H1 (cell line): ENCODE measurements around the gene RARB. TPM values are rescaled to one million over a fixed set of nuclear protein-coding genes. Genes with fewer than 3 reads are reported as not detected.

Experiments used
- CTCF ChIA-PET: fragments of 300-600 bp; sonication (Branson Sonifier 250); formaldehyde crosslinking; loops from one replicate; lab custom pipeline; 2021; ENCODE audit not compliant: partially characterized antibody; lab: Charles Lee
- POLR2A ChIA-PET: fragments of 300-600 bp; sonication (Branson Sonifier 250); formaldehyde crosslinking; loops from one replicate; lab custom pipeline; 2021; ENCODE audit warnings: inconsistent platforms; ENCODE audit not compliant: partially characterized antibody; lab: Charles Lee
- DNase-seq, 2 experiments: peaks; one replicate each; pipeline versions ENCODE4 v3.0.0 to v3.0.0-alpha.2; 2010 to 2022; ENCODE audit warnings: low spot score in 2 of 2, low read depth in 1 of 2, mixed read lengths in 1 of 2
- FAIRE-seq: peaks from 2 replicates; lab custom pipeline; 2011; peaks lifted over from hg19 to GRCh38; lab: Jason Lieb, UNC
- H2AFZ ChIP-seq: 2 replicates; pipeline ENCODE4 v1.8.1; 2012; ENCODE audit warnings: low read length, inconsistent platforms
- H2AK5ac ChIP-seq: 2 replicates; pipeline ENCODE4 v1.6.1; 2013; ENCODE audit warnings: low read depth, low read length
- H2BK120ac ChIP-seq: replicated peaks from 2 replicates; pipeline ENCODE3; 2013; ENCODE audit warnings: low read depth, low read length, inconsistent platforms
- H2BK12ac ChIP-seq: 2 replicates; pipeline ENCODE4 v1.6.1; 2013; ENCODE audit warnings: low read depth, low read length
- H2BK15ac ChIP-seq: 2 replicates; pipeline ENCODE4 v1.6.1; 2013; ENCODE audit warnings: low read length
- H2BK20ac ChIP-seq: 2 replicates; pipeline ENCODE4 v1.6.1; 2013; ENCODE audit warnings: low read length
- H2BK5ac ChIP-seq: 2 replicates; pipeline ENCODE4 v1.6.1; 2013; ENCODE audit warnings: low read depth, low read length
- H3K14ac ChIP-seq: 2 replicates; pipeline ENCODE4 v1.6.1; 2013; ENCODE audit warnings: inconsistent platforms; ENCODE audit not compliant: insufficient read length
- H3K18ac ChIP-seq: 2 replicates; pipeline ENCODE4 v1.6.1; 2013; ENCODE audit warnings: low read length; ENCODE audit errors: extremely low read depth
- H3K23ac ChIP-seq: 2 replicates; pipeline ENCODE4 v1.6.1; 2013; ENCODE audit warnings: inconsistent platforms; ENCODE audit not compliant: insufficient read length
- H3K23me2 ChIP-seq: 2 replicates; pipeline ENCODE4 v1.6.1; 2013; ENCODE audit warnings: low read depth, low read length
- H3K27ac ChIP-seq: 2 replicates; pipeline ENCODE4 v1.6.1; 2011; ENCODE audit warnings: low read depth, low read length, inconsistent platforms
- H3K27me3 ChIP-seq, 4 experiments: replicated peaks in 1 of 4; 1 replicate in 1 of 4; 2 replicates in 3 of 4; pipeline versions ENCODE4 v1.6.1 to v1.8.1; 2011 to 2013; ENCODE audit warnings: low read length in 3 of 4, mild to moderate bottlenecking in 3 of 4, inconsistent platforms in 2 of 4, mixed read lengths in 2 of 4, moderate library complexity in 1 of 4; ENCODE audit not compliant: control insufficient read depth in 3 of 4, insufficient read depth in 3 of 4; ENCODE audit errors: extremely low read depth in 1 of 4
- H3K36me3 ChIP-seq, 4 experiments: 2 replicates each; pipeline versions ENCODE4 v1.6.1 to v1.8.1; 2011 to 2013; ENCODE audit warnings: mild to moderate bottlenecking in 4 of 4, low read length in 3 of 4, moderate library complexity in 2 of 4, control low read depth in 1 of 4, inconsistent platforms in 1 of 4; ENCODE audit not compliant: insufficient read depth in 4 of 4, control insufficient read depth in 2 of 4
- H3K4ac ChIP-seq: replicated peaks from 2 replicates; pipeline ENCODE3; 2013; ENCODE audit warnings: low read length, low read depth, mixed read lengths, inconsistent platforms; ENCODE audit not compliant: insufficient read length
- H3K4me1 ChIP-seq, 4 experiments: replicated peaks in 1 of 4; 1 replicate in 1 of 4; 2 replicates in 3 of 4; pipeline versions ENCODE4 v1.6.1 to v1.8.1; 2011 to 2013; ENCODE audit warnings: low read length in 3 of 4, inconsistent platforms in 2 of 4, mixed read lengths in 1 of 4; ENCODE audit not compliant: insufficient read depth in 4 of 4, control insufficient read depth in 3 of 4
- H3K4me2 ChIP-seq, 2 experiments: 2 replicates each; pipeline versions ENCODE4 v1.6.1 to v1.8.1; 2011 to 2013; ENCODE audit warnings: low read depth in 2 of 2, low read length in 2 of 2, control low read depth in 1 of 2, inconsistent platforms in 1 of 2, mild to moderate bottlenecking in 1 of 2; ENCODE audit not compliant: insufficient read depth in 1 of 2
- H3K4me3 ChIP-seq, 4 experiments: fragments of 200-600, 300-600 bp in 1 of 4; sonication (generic), shearing (Covaris generic), sonication (Bioruptor Twin) in 1 of 4; 2 replicates each; pipeline versions ENCODE4 v1.5.1 to v1.8.1; 2011 to 2016; ENCODE audit warnings: low read length in 4 of 4, low read depth in 3 of 4, control low read depth in 2 of 4, inconsistent platforms in 2 of 4, mild to moderate bottlenecking in 2 of 4, mixed read lengths in 1 of 4, moderate library complexity in 1 of 4; ENCODE audit not compliant: insufficient read depth in 2 of 4; ENCODE audit errors: extremely low read depth in 1 of 4
- H3K56ac ChIP-seq: replicated peaks from 2 replicates; pipeline ENCODE3; 2013; ENCODE audit warnings: low read depth, mild to moderate bottlenecking, mixed read lengths, low read length, inconsistent platforms; ENCODE audit not compliant: insufficient read length
- H3K79me1 ChIP-seq: 2 replicates; pipeline ENCODE4 v1.6.1; 2013; ENCODE audit warnings: low read depth, low read length, control low read depth
- H3K79me2 ChIP-seq, 2 experiments: 2 replicates each; pipeline versions ENCODE4 v1.6.1 to v1.8.1; 2012 to 2013; ENCODE audit warnings: low read length in 2 of 2, mild to moderate bottlenecking in 2 of 2, inconsistent platforms in 1 of 2; ENCODE audit not compliant: insufficient read depth in 2 of 2, control insufficient read depth in 1 of 2
- H3K9ac ChIP-seq, 4 experiments: replicated peaks in 1 of 4; 1 replicate in 1 of 4; 2 replicates in 3 of 4; pipeline versions ENCODE4 v1.6.1 to v1.8.1; 2011 to 2013; ENCODE audit warnings: low read depth in 3 of 4, low read length in 3 of 4, control low read depth in 2 of 4, mild to moderate bottlenecking in 2 of 4, moderate library complexity in 2 of 4, inconsistent platforms in 1 of 4; ENCODE audit errors: extremely low read depth in 1 of 4
- H3K9me3 ChIP-seq, 2 experiments: 2 replicates each; pipeline versions ENCODE4 v1.6.1 to v1.8.1; 2012 to 2013; ENCODE audit warnings: mild to moderate bottlenecking in 2 of 2, moderate library complexity in 2 of 2, control low read depth in 1 of 2, inconsistent platforms in 1 of 2, low read depth in 1 of 2, low read length in 1 of 2, mixed read lengths in 1 of 2; ENCODE audit not compliant: insufficient read depth in 2 of 2
- H4K20me1 ChIP-seq, 2 experiments: replicated peaks in 1 of 2; 2 replicates each; pipeline versions ENCODE3 to v1.8.1; 2011 to 2013; ENCODE audit warnings: inconsistent platforms in 2 of 2, low read length in 2 of 2, mild to moderate bottlenecking in 1 of 2; ENCODE audit not compliant: insufficient read depth in 2 of 2, control insufficient read depth in 1 of 2
- H4K5ac ChIP-seq: 2 replicates; pipeline ENCODE4 v1.6.1; 2013; ENCODE audit warnings: low read length, low read depth, mixed read lengths, inconsistent platforms; ENCODE audit not compliant: insufficient read length
- H4K8ac ChIP-seq: 2 replicates; pipeline ENCODE4 v1.8.0; 2013; ENCODE audit warnings: mild to moderate bottlenecking, moderate library complexity, low read length, inconsistent platforms; ENCODE audit not compliant: insufficient read depth; ENCODE audit errors: extremely low read depth
- H4K91ac ChIP-seq: replicated peaks from 2 replicates; pipeline ENCODE3; 2013; ENCODE audit warnings: low read length, mixed read lengths, inconsistent platforms; ENCODE audit not compliant: insufficient read length
- CREB1 ChIP-seq: IDR thresholded peaks from 2 replicates; pipeline ENCODE4 v1.6.1; 2012; ENCODE audit warnings: inconsistent platforms
- SIRT6 ChIP-seq: IDR thresholded peaks from one replicate; pipeline ENCODE4 v1.7.1; 2012; ENCODE audit warnings: low read length, inconsistent platforms
- TBP ChIP-seq: IDR thresholded peaks from 2 replicates; pipeline ENCODE4 v1.6.1; 2011; ENCODE audit warnings: low read depth, low read length, improper control_type of control experiment
- WGBS, 2 experiments: shearing (Covaris generic) in 1 of 2; methylation state at CpG; one replicate each; pipeline versions ENCODE4 v1.1.6 to v1.1.7; 2013 to 2015; ENCODE audit warnings: low lambda C conversion rate in 2 of 2, mixed read lengths in 2 of 2, inconsistent platforms in 1 of 2, low coverage in 1 of 2, missing lambda C conversion rate in 1 of 2; ENCODE audit not compliant: insufficient replicate concordance in 2 of 2, insufficient coverage in 1 of 2, insufficient read length in 1 of 2; ENCODE audit errors: extremely low coverage in 1 of 2, missing lambda C conversion rate in 1 of 2; 5-methylcytosine and 5-hydroxymethylcytosine counted together
- polyA plus RNA-seq, 7 experiments: library from polyadenylated mRNA; depleted of rRNA in 3 of 7; stranded (reverse) in 5 of 7; unstranded in 2 of 7; fragments of >200 nt in 5 of 7; fragments of 200-250 nt in 2 of 7; gene quantifications; 1 replicate in 5 of 7; 2 replicates in 1 of 7; 4 replicates in 1 of 7; pipeline versions ENCODE4 v1.2.1 to v1.2.3, GENCODE V29; 2011 to 2013; ENCODE audit warnings: missing spikeins in 2 of 7, mixed read lengths in 2 of 7
- total RNA-seq: library from RNA; stranded (reverse); fragmentation: NEBNext Ultra II Directional; extraction: Animal tissue kit (Norgen Biotek cat#: 25700); gene quantifications from 2 replicates; pipeline ENCODE4 v1.2.1, GENCODE V29; 2021

The RARB gene
- total and polyA plus RNA-seq, 2 of the 8 experiments (the other 6 are each of a cell fraction or from before 2014, with no cell fraction given) = 0.15 to 0.22 TPM

DNA sequence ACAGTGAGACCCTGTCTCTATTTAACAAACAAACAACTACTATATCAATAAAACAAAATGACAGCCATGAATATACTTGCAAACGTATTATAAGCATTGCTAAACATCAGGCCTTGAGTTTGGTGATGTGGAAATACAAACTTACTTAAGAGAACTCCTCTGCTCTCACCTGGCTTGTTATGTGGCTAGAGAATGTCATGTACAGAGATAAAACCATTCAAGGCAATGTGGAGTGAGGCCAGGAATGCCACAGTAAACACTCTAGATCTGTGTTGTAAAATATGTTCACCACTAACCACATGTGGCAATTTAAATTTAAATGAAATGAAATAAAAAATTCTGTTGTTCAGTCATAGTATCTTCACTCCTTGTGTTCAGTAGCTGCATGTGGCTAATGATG, 22.7 kb upstream of the RARB start:
- ChIA-PET POLR2A (no interaction called here), CTCF (no interaction called here)
- Histone ChIP-seq H3K56ac (no peak overlapping the region), H2BK12ac (no peak overlapping the region), H4K5ac (no peak overlapping the region), H2AFZ (no peak overlapping the region), H3K27me3 (no peaks in the 10 kb centered on the region), H3K4ac (no peak overlapping the region), H2BK20ac (no peak overlapping the region), H3K79me1 (no peaks in the 10 kb centered on the region), H2AK5ac (no peak overlapping the region), H3K23me2 (no peaks in the 10 kb centered on the region), H3K27ac (no peak overlapping the region), H3K4me1 (0 out of 7 replicates have a peak, but pooled peaks cover 0 to 3% (median 0%) of the 10 kb centered on the region in 4 experiments), H3K14ac (no peak overlapping the region), H3K4me2 (no peak overlapping the region), H3K4me3 (no peak overlapping the region), H3K79me2 (no peaks in the 10 kb centered on the region), H3K9ac (no peak overlapping the region), H3K18ac (no peak overlapping the region), H3K23ac (no peak overlapping the region), H3K36me3 (no peaks in the 10 kb centered on the region), H4K8ac (no peak overlapping the region), H2BK15ac (no peak overlapping the region), H2BK120ac (no peak overlapping the region), H3K9me3 (no peaks in the 10 kb centered on the region), H4K20me1 (no peaks in the 10 kb centered on the region), H2BK5ac (no peak overlapping the region), H4K91ac (no peak overlapping the region)
- no peak for DNase-seq
- TF ChIP-seq SIRT6 = no peak
- TF ChIP-seq CREB1 = no peak
- no peak for TF ChIP-seq TBP
- no peak for FAIRE-seq
- 92% methylated on average over 1 of the region's 1 CpG; no CpG with 5 or more reads in 1 of the 2 experiments for WGBS, 2 experiments
